GM13977 (cell line): ENCODE measurements around the gene ANAPC4.

ENCODE experiments used
- DNase-seq: peaks from one replicate; pipeline ENCODE4 v3.0.0; 2012; ENCODE audit warnings: low spot score
- CTCF ChIP-seq: IDR thresholded peaks from 2 replicates; pipeline ENCODE4 v1.5.1; 2012; ENCODE audit warnings: mild to moderate bottlenecking, control low read depth; ENCODE audit not compliant: insufficient read depth; ENCODE audit errors: extremely low read depth, missing control alignments
- in situ Hi-C: fragments of 300-500 bp; cut with MboI; formaldehyde crosslinking; loops from one replicate; pipeline ENCODE4 v1.12.0; 2022; ENCODE audit warnings: low sequenced_read_pairs, low pct_unique_long_range_greater_than_20kb, mixed read lengths, inconsistent platforms; ENCODE audit not compliant: unreplicated experiment

ANAPC4 gene

GRCh38 chr4:25377572-25378436 is 741 bp downstream of the ANAPC4 start:
- peak; percentile 19 for DNase-seq
- TF ChIP-seq CTCF, result no peak
- in situ Hi-C loops, result no loop called here

DNA sequence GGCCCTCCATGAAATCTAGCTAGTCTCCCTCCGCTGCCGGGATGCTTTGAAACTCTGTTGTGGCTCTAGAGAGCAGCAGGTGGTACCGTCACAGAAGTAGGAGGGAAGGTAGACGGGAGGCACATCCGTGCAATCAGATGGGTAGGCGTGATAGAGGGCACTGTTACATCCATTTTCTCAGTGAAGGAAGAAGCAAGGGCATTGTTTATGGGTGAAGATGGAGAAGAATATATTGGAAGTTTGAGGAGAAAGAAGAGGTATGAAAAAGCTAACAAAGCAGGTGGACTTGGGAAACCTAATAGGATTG is 1.3 kb downstream of the ANAPC4 start:
- in situ Hi-C loops, result no loop called here
- no peak for DNase-seq
- TF ChIP-seq CTCF, result no peak

DNA sequence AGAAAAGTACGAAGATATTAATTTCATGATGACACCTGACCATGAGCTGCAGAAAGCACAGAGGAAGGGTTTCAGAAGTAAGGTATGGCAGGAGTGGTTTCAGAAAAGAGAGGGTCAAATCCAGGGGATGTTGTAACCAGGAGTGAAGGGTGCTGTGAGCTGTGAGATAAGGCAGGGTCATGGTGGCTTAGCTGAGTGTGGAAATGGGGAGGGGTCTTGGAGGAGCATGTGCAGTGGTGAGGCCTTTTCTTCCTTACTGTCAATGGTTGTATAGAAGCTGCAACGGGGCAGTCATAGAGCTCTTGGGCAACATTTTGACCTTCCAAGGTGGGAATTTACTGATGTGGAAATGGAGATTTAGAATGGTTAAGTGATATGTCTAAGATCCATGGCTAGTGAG is 2.5 kb downstream of the ANAPC4 start:
- TF ChIP-seq CTCF, result no peak
- DNase-seq, result no peak
- in situ Hi-C loops, result no loop called here

DNA sequence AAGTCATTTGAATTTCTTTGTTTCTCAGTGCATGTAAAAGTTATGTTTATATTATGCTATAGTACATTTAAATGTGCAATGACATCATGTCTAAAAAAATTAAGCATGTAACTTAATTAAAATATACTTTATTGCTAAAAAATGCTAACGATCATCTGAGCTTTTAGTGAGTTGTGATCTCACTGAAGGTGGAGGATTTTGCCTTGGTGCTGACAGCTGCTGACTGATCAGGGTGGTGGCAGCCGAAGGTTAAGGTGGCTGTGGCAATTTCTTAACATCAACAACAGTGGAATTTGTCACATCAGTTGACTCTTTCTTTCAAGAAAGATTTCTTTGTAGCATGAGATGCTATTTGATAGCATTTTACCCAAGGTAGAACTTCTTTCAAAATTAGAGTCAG is 6.6 kb downstream of the ANAPC4 start:
- in situ Hi-C loops, result no loop called here
- TF ChIP-seq CTCF, result no peak
- DNase-seq, result no peak

- in situ Hi-C loops, result no loop called here
- TF ChIP-seq CTCF, result no peak
- no peak for DNase-seq
Observed at GRCh38 chr4:25386926-25387325, 9.9 kb downstream of the ANAPC4 start.

DNA sequence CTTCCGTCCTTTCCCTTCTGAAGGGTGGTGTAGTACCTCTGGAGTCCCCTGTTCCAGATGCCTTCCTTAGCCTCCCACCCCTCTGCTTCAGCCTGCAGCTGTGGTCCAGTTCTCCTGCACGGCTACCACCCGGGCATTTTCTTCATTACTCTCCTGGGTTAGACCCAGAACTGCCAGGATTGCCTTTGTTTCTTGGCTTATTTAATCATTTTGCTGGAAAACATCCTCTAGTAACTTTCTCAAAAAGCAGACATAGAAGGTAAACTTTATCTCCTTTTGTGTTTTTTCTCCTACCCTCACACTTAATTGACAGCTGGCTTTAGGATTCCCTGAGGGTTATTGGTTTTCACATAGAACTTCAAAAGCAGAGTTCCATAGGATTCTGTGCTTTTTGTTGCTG is 20.2 kb downstream of the ANAPC4 start:
- in situ Hi-C loops, result no loop called here
- no peak for DNase-seq
- no peak for TF ChIP-seq CTCF
